Measurements from ENCODE around the gene RCOR2.
"Not testable (repeated sequence)": the region's sequence is repeated elsewhere in the genome, so short reads cannot be mapped to it uniquely, and the experiment has no call there.

Gene RCOR2

GRCh38 chr11:63916837-63917691, at the start of gene RCOR2:
Gene RCOR2, minus strand, starts transcription at chr11:63917164. Its CDS starts 708 bp downstream, at chr11:63916456.
- peak; percentile 84 to 85 for DNase-seq (ENCODE audit: low read depth in 1 of 2, low spot score in 1 of 2)
- TF ChIP-seq JUND (IDR thresholded peaks at IDR 0.05; ENCODE audit: low read depth): no peak
- in situ Hi-C loops (cut with HindIII; ENCODE audit: low pct_unique_long_range_greater_than_20kb, low sequenced_read_pairs): no loop called here

- in situ Hi-C loops (cut with HindIII; ENCODE audit: low pct_unique_long_range_greater_than_20kb, low sequenced_read_pairs): no loop called here
- no peak for TF ChIP-seq JUND (IDR thresholded peaks at IDR 0.05; ENCODE audit: low read depth)
Measured at GRCh38 chr11:63966444-63966843, 49.5 kb upstream of the RCOR2 start.

GRCh38 chr11:63963895-63964294, 46.9 kb upstream of the RCOR2 start:
- in situ Hi-C loops (cut with HindIII; ENCODE audit: low pct_unique_long_range_greater_than_20kb, low sequenced_read_pairs); DNase-seq (ENCODE audit: low read depth in 1 of 2, low spot score in 1 of 2): not testable (repeated sequence)

More at GRCh38 chr11:63966444-63966843, 49.5 kb upstream of the RCOR2 start:
- no peak for DNase-seq (ENCODE audit: low read depth in 1 of 2, low spot score in 1 of 2)

- DNase-seq (ENCODE audit: low read depth in 1 of 2, low spot score in 1 of 2): peak; percentile 49 to 84
- in situ Hi-C loops (cut with HindIII; ENCODE audit: low pct_unique_long_range_greater_than_20kb, low sequenced_read_pairs): no loop called here
- TF ChIP-seq JUND (IDR thresholded peaks at IDR 0.05; ENCODE audit: low read depth): no peak
Measured at GRCh38 chr11:63961608-63962412, 44.8 kb upstream of the RCOR2 start.

- DNase-seq (ENCODE audit: low read depth in 1 of 2, low spot score in 1 of 2): no peak
- in situ Hi-C loops (cut with HindIII; ENCODE audit: low pct_unique_long_range_greater_than_20kb, low sequenced_read_pairs): no loop called here
- no peak for TF ChIP-seq JUND (IDR thresholded peaks at IDR 0.05; ENCODE audit: low read depth)
Measured at GRCh38 chr11:63958008-63958407, 41.0 kb upstream of the RCOR2 start.

GRCh38 chr11:63952570-63952969, 35.6 kb upstream of the RCOR2 start:
- in situ Hi-C loops (cut with HindIII; ENCODE audit: low pct_unique_long_range_greater_than_20kb, low sequenced_read_pairs): no loop called here
- no peak for DNase-seq (ENCODE audit: low read depth in 1 of 2, low spot score in 1 of 2)
- no peak for TF ChIP-seq JUND (IDR thresholded peaks at IDR 0.05; ENCODE audit: low read depth)

GRCh38 chr11:63951779-63952536, 35.0 kb upstream of the RCOR2 start:
- in situ Hi-C loops (cut with HindIII; ENCODE audit: low pct_unique_long_range_greater_than_20kb, low sequenced_read_pairs): no loop called here
- no peak for TF ChIP-seq JUND (IDR thresholded peaks at IDR 0.05; ENCODE audit: low read depth)
- no peak for DNase-seq (ENCODE audit: low read depth in 1 of 2, low spot score in 1 of 2)

- in situ Hi-C loops (cut with HindIII; ENCODE audit: low pct_unique_long_range_greater_than_20kb, low sequenced_read_pairs): no loop called here
- no peak for TF ChIP-seq JUND (IDR thresholded peaks at IDR 0.05; ENCODE audit: low read depth)
- peak; percentile 81 to 92 for DNase-seq (ENCODE audit: low read depth in 1 of 2, low spot score in 1 of 2)
Measured at GRCh38 chr11:63945477-63946163, 28.7 kb upstream of the RCOR2 start.

- TF ChIP-seq JUND (IDR thresholded peaks at IDR 0.05; ENCODE audit: low read depth): no peak
- in situ Hi-C loops (cut with HindIII; ENCODE audit: low pct_unique_long_range_greater_than_20kb, low sequenced_read_pairs): no loop called here
- DNase-seq (ENCODE audit: low read depth in 1 of 2, low spot score in 1 of 2): no peak
Measured at GRCh38 chr11:63944987-63945386, 28.0 kb upstream of the RCOR2 start.

GRCh38 chr11:63942803-63943202, 25.8 kb upstream of the RCOR2 start:
- TF ChIP-seq JUND (IDR thresholded peaks at IDR 0.05; ENCODE audit: low read depth): no peak
- in situ Hi-C loops (cut with HindIII; ENCODE audit: low pct_unique_long_range_greater_than_20kb, low sequenced_read_pairs): no loop called here
- DNase-seq (ENCODE audit: low read depth in 1 of 2, low spot score in 1 of 2): no peak

GRCh38 chr11:63941901-63942300, 24.9 kb upstream of the RCOR2 start:
- no peak for DNase-seq (ENCODE audit: low read depth in 1 of 2, low spot score in 1 of 2)
- in situ Hi-C loops (cut with HindIII; ENCODE audit: low pct_unique_long_range_greater_than_20kb, low sequenced_read_pairs): no loop called here
- TF ChIP-seq JUND (IDR thresholded peaks at IDR 0.05; ENCODE audit: low read depth): no peak

- no peak for TF ChIP-seq JUND (IDR thresholded peaks at IDR 0.05; ENCODE audit: low read depth)
- in situ Hi-C loops (cut with HindIII; ENCODE audit: low pct_unique_long_range_greater_than_20kb, low sequenced_read_pairs): no loop called here
- DNase-seq (ENCODE audit: low read depth in 1 of 2, low spot score in 1 of 2): no peak
Measured at GRCh38 chr11:63940786-63941185, 23.8 kb upstream of the RCOR2 start.

Data from T47D (cell line).